Neural progenitor cell (in vitro differentiated cells): ENCODE measurements around the gene HSPG2. TPM values are rescaled to one million over a fixed set of nuclear protein-coding genes. Genes with fewer than 3 reads are reported as not detected.
A peak's percentile ranks its signal among the peaks of the same experiment; 100 is the strongest.

Experiments used
- DNase-seq: peaks from one replicate; pipeline ENCODE4 v3.0.0-alpha.2; 2016; ENCODE audit warnings: low spot score
- H2AFZ ChIP-seq: fragments of 200-600 bp; sonication (generic); replicated peaks from 2 replicates; pipeline ENCODE4 v1.6.1; 2016; ENCODE audit warnings: antibody characterized with exemption
- H3F3A ChIP-seq: fragments of 200-600 bp; sonication (generic); 2 replicates; pipeline ENCODE4 v1.6.1; 2016; ENCODE audit warnings: antibody characterized with exemption, low read depth
- H3K27ac ChIP-seq: fragments of 200-600 bp; sonication (generic); 2 replicates; pipeline ENCODE4 v1.5.1; 2016; ENCODE audit warnings: mild to moderate bottlenecking
- H3K27me3 ChIP-seq: fragments of 200-600 bp; sonication (generic); 2 replicates; pipeline ENCODE4 v1.6.1; 2016; ENCODE audit warnings: mild to moderate bottlenecking, moderate library complexity
- H3K36me3 ChIP-seq: fragments of 200-600 bp; sonication (generic); 2 replicates; pipeline ENCODE4 v1.5.1; 2016
- H3K4me1 ChIP-seq: fragments of 200-600 bp; sonication (generic); 2 replicates; pipeline ENCODE4 v1.6.1; 2016; ENCODE audit warnings: mixed run types
- H3K4me2 ChIP-seq: fragments of 200-600 bp; sonication (generic); 2 replicates; pipeline ENCODE4 v1.6.1; 2016
- H3K4me3 ChIP-seq: fragments of 200-600 bp; sonication (generic); 2 replicates; pipeline ENCODE4 v1.5.1; 2016
- H3K79me2 ChIP-seq: fragments of 200-600 bp; sonication (generic); 2 replicates; pipeline ENCODE4 v1.6.1; 2016; ENCODE audit warnings: low read depth
- H3K9ac ChIP-seq: fragments of 200-600 bp; sonication (generic); 2 replicates; pipeline ENCODE4 v1.6.1; 2016
- H3K9me3 ChIP-seq: fragments of 200-600 bp; sonication (generic); 2 replicates; pipeline ENCODE4 v1.5.1; 2016; ENCODE audit warnings: low read depth
- H4K20me1 ChIP-seq: fragments of 200-600 bp; sonication (generic); 2 replicates; pipeline ENCODE4 v1.6.1; 2016; ENCODE audit warnings: low read depth
- H3K27ac Mint-ChIP-seq: 3 replicates; pipeline ENCODE4 v1.8.0; 2021; ENCODE audit warnings: mixed read lengths
- H3K27me3 Mint-ChIP-seq: 2 replicates; pipeline ENCODE4 v1.8.0; 2022; ENCODE audit warnings: low read depth, mild to moderate bottlenecking, inconsistent platforms, moderate library complexity, mixed read lengths; ENCODE audit not compliant: insufficient read depth
- H3K36me3 Mint-ChIP-seq: 3 replicates; pipeline ENCODE4 v1.8.0; 2021; ENCODE audit warnings: mixed read lengths
- H3K4me1 Mint-ChIP-seq: 3 replicates; pipeline ENCODE4 v1.8.0; 2021; ENCODE audit warnings: mixed read lengths
- H3K4me3 Mint-ChIP-seq: 3 replicates; pipeline ENCODE4 v1.8.0; 2021; ENCODE audit warnings: mild to moderate bottlenecking, moderate library complexity, mixed read lengths
- H3K9me3 Mint-ChIP-seq: 3 replicates; pipeline ENCODE4 v1.8.0; 2020; ENCODE audit warnings: mixed read lengths
- CTCF ChIP-seq: fragments of 200-600 bp; sonication (generic); IDR thresholded peaks from 2 replicates; pipeline ENCODE4 v1.5.1; 2017; ENCODE audit warnings: antibody characterized with exemption, mild to moderate bottlenecking
- EZH2 ChIP-seq: fragments of 200-600 bp; sonication (generic); IDR thresholded peaks from 2 replicates; pipeline ENCODE4 v1.6.1; 2017; ENCODE audit warnings: antibody characterized with exemption, mild to moderate bottlenecking, moderate library complexity
- EZH2phosphoT487 ChIP-seq: fragments of 200-600 bp; sonication (generic); IDR thresholded peaks from 2 replicates; pipeline ENCODE4 v1.6.1; 2017; ENCODE audit warnings: antibody characterized with exemption
- total RNA-seq: library from RNA; depleted of rRNA; stranded (reverse); fragments of >200 nt; gene quantifications from 2 replicates; pipeline ENCODE4 v1.2.3, GENCODE V29; 2015; ENCODE audit warnings: low replicate concordance

Gene HSPG2
- total RNA-seq, 1 donor from 2014 or later, result 6.9 TPM

GRCh38 chr1:21870611-21871010 is 66.5 kb downstream of the HSPG2 start:
- H3K4me3 Mint-ChIP-seq, result no peak overlapping the region
- Histone ChIP-seq H3K36me3 (no peaks in the 10 kb centered on the region), H2AFZ (no peak overlapping the region), H3K27me3 (no peaks in the 10 kb centered on the region), H3K9me3 (no peaks in the 10 kb centered on the region), H3K4me2 (no peak overlapping the region), H3K4me1 (peaks cover 15% of the 10 kb centered on the region), H3K9ac (no peak overlapping the region), H3K4me3 (no peak overlapping the region), H3K79me2 (no peaks in the 10 kb centered on the region), H3F3A (no peaks in the 10 kb centered on the region), H3K27ac (no peak overlapping the region), H4K20me1 (peaks cover 6% of the 10 kb centered on the region)
- no peak for DNase-seq
- peaks cover 4% of the 10 kb centered on the region for H3K36me3 Mint-ChIP-seq
- no peaks in the 10 kb centered on the region for H3K9me3 Mint-ChIP-seq
- TF ChIP-seq EZH2 (no peak), CTCF (no peak), EZH2phosphoT487 (no peak)
- no peaks in the 10 kb centered on the region for H3K27me3 Mint-ChIP-seq
- H3K27ac Mint-ChIP-seq, result no peak overlapping the region
- peaks cover 27% of the 10 kb centered on the region for H3K4me1 Mint-ChIP-seq

GRCh38 chr1:21869620-21870121 is 67.4 kb downstream of the HSPG2 start:
- H3K9ac ChIP-seq, result no peak overlapping the region
- Mint-ChIP-seq H3K9me3 (no peaks in the 10 kb centered on the region), H3K27ac (no peak overlapping the region), H3K4me1 (peaks cover 30% of the 10 kb centered on the region), H3K4me3 (no peak overlapping the region), H3K27me3 (no peaks in the 10 kb centered on the region), H3K36me3 (peaks cover 4% of the 10 kb centered on the region)
- no peaks in the 10 kb centered on the region for H3K27me3 ChIP-seq
- no peak overlapping the region for H2AFZ ChIP-seq
- H3F3A ChIP-seq, result no peaks in the 10 kb centered on the region
- no peak overlapping the region for H3K27ac ChIP-seq
- no peaks in the 10 kb centered on the region for H3K9me3 ChIP-seq
- H3K4me2 ChIP-seq, result no peak overlapping the region
- H3K36me3 ChIP-seq, result no peaks in the 10 kb centered on the region
- peaks cover 15% of the 10 kb centered on the region for H3K4me1 ChIP-seq
- DNase-seq, result no peak
- H3K4me3 ChIP-seq, result no peak overlapping the region
- peaks cover 6% of the 10 kb centered on the region for H4K20me1 ChIP-seq
- no peak for TF ChIP-seq EZH2phosphoT487
- TF ChIP-seq EZH2, result no peak
- no peak for TF ChIP-seq CTCF
- H3K79me2 ChIP-seq, result no peaks in the 10 kb centered on the region

GRCh38 chr1:21868941-21869454 is 68.1 kb downstream of the HSPG2 start:
- no peak for DNase-seq
- Mint-ChIP-seq H3K36me3 (peaks cover 8% of the 10 kb centered on the region), H3K27ac (peak overlapping the region; percentile 53), H3K4me1 (peaks cover 29% of the 10 kb centered on the region), H3K27me3 (no peaks in the 10 kb centered on the region), H3K4me3 (no peak overlapping the region), H3K9me3 (no peaks in the 10 kb centered on the region)
- no peak overlapping the region for H3K9ac ChIP-seq
- H4K20me1 ChIP-seq, result peaks cover 6% of the 10 kb centered on the region
- no peak overlapping the region for H3K4me3 ChIP-seq
- no peak overlapping the region for H3K27ac ChIP-seq
- H3K9me3 ChIP-seq, result no peaks in the 10 kb centered on the region
- no peaks in the 10 kb centered on the region for H3K27me3 ChIP-seq
- H3K79me2 ChIP-seq, result no peaks in the 10 kb centered on the region
- no peak for TF ChIP-seq EZH2
- TF ChIP-seq EZH2phosphoT487, result no peak
- no peak for TF ChIP-seq CTCF
- no peak overlapping the region for H3K4me2 ChIP-seq
- no peaks in the 10 kb centered on the region for H3K36me3 ChIP-seq
- no peak overlapping the region for H2AFZ ChIP-seq
- H3K4me1 ChIP-seq, result peaks cover 15% of the 10 kb centered on the region
- no peaks in the 10 kb centered on the region for H3F3A ChIP-seq
